ENCODE measurements around the gene CTTN.

Gene CTTN

DNA sequence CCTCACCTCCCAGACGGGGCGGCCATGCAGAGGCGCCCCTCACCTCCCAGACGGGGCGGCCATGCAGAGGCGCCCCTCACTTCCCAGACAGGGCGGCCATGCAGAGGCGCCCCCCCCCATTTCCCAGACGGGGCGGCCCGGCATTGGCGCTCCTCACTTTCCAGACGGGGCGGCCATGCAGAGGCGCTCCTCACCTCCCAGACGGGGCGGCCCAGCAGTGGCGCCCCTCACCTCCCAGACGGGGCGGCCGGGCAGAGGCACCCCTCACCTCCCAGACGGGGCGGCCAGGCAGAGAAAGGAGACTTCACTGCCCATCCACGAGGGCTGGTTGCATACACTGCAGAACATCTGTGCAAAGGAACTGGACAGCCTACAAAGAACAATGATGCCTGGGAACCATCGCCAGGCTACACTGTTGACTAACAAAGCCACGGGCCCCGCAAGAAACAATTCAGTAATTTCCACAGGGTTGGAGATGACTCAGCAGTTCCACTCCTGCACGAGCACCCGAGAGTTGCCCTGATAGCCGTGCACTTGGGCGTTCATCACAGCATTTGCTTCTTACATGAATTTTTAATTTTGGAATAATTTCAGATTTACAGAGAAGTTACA lies 58.7 kb downstream of the CTTN start:
- peak in 5 of 14 donors; percentile 5 to 36 (median 26) for DNase-seq

DNA sequence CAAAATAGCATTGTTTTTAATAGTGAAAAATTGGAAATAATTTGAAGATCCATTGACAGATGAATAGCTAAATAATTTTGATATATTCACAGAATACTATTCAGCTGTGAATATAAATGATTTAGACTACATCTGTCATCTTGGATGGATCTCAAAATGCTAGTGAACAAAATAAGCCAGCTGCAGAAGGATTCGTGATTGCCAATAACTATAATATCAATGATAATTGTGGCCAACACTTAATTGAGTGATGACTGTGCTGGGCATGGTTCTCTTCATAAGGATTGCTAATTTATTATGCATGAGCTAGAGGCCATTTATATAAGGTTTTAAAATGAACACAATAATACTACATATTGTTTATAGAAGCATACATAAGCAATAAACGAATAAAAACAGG lies 60.4 kb downstream of the CTTN start:
- DNase-seq: no peak

DNA sequence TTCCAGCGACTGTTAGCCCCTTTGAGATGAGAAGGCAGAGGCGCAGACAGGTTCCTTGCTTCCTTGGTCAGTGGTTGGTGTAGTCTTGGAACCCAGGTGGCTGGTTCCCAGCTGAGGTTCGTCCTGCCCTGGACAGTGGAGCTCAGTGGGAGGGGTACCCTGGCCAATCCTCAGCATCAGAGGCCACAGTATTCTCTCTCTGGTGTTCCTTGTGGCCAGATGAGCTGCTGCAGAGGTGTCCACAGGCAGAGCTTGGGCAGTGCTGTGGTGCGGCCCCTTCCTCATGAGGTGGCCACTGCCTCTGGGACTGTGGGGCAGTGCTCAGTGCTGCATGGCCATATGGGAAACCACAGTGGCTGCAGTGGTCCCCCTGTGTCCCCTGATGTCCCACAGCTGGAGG lies 61.8 kb downstream of the CTTN start:
- DNase-seq: no peak

- DNase-seq: no peak
These were observed 62.6 kb downstream of the CTTN start for GRCh38 chr11:70460964-70461363.

GRCh38 chr11:70462818-70463477 lies 64.6 kb downstream of the CTTN start:
- no peak for DNase-seq

- DNase-seq: no peak
These were observed 65.3 kb downstream of the CTTN start for GRCh38 chr11:70463478-70464255.

DNA sequence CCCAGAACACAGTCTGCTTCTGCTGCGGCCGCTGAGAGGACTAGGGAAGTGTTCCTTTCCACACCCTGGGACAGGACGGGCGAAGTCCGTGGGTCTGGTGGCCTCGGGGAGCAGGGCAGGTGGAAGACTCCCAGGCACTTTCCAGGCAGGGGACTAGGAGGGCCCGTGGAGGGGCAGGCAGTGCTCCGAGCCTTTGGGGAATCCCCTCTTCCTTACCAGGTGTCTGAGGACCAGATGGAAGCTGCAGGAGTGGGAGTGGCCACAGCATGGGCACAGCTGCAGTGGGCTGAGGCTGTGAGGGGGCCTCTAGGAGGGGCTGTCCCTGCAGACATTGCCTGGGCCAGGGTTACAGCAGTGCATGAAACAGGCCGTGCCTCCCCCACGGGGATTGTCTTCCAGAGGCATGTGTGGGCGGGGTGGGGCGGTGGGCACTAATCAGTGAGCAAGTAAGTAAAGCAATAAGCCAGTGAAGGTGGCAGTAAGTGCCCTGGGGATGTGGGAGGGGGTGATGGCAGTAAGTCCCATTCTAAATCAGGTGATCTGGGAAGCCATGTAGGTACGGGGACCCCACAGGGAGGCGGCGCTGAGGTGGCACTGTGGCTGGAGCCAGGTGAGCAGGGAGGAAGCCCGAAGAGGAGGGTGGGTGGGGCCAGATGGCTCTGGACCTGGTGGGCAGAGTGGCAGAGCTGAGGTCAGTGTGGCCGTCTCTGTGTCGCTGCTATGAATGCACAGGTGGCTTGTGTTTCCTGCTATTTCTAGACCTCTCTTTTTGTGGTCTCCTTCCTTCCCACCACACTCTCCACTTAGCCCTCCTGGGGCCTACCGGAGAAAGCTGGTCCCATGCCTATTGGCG lies 66.4 kb downstream of the CTTN start:
- no peak for DNase-seq

GRCh38 chr11:70466154-70466553 lies 67.8 kb downstream of the CTTN start:
- no peak for DNase-seq

DNA sequence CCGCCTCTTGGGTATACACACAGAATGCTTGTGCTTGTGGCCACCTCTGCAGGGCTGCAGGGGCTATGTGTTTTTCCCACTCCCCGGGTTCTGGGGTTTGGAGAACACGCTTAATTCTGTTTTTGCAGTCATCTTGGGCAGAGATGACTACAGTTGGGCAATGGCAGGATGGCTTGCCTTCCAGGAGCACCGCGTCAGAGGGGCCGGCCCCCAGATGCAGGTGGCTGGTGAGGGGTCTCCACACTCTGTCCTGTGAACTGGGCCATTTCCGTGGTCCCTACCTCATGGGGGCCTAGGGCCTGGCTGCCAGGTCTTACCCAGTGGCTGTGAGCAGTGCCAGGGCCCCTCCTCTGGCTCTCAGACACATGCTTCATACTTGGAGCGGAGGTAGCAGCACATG lies 68.3 kb downstream of the CTTN start:
- no peak for DNase-seq

- peak in 7 of 14 donors; percentile 6 to 59 (median 14) for DNase-seq
These were observed 69.1 kb downstream of the CTTN start for GRCh38 chr11:70467201-70468085.

DNA sequence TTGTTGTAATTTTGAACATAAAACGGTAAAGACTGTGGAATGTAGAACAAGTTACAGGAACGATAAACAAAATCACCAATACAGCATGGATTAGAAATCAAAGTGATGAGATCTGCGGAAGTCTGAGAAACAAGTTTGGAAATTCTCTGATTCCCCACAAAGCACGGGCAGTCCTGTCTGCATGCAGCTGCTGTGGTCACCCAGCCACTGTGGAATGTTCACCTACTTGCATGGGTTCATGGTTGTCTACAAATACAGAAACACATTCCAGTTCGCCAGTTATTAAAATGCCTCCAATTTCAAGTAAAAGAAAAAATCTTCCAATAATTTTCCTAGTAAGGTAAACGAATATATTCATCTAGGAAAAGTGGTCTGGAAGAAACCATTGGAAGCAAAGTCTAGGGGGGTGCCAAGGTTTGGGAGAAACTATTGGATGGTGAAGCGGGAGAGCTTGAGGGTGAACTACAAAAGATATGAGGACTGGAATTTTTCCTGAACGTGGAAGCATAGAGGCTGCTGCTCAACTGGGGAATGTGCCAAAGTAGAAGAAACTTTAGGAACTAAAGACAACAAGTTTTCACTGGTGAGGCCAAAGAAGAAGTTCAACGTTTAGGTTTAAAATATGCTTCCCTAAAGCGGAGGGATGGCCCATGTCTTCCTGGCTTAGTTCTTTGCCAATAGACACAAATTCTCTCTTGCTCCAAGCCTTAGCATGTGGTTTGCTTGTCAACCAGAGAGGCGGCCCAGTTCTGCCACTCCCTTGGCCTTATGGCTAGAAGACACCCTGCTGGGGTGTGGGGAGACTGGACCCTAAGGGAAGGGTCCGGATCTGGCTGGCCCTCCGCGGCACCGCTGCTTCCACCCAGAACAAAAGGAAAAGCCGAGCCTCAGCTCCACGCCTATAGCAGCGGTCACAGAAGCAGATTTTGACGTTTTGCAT lies 70.2 kb downstream of the CTTN start:
- DNase-seq: no peak

DNA sequence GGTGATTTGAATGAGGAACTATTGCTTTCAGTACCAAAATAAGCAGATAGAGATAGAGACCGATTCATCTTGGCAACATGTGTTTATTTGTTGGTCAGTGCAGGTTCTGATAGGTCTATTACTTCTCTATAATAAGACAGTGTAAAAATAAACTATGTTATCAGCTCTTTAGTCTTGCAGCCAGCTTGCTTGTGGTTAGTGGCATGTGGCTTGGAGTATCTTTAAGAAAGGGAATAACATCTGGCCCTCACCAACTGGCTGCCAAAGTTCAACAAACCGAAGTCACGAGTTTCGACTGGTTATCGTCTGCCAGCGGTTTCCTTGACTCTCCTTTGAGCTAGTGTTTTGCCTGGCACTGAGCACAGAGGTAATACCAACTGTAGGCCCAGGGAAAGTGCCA lies 71.8 kb downstream of the CTTN start:
- peak in 2 of 14 donors; percentile 16 to 36 for DNase-seq

DNA sequence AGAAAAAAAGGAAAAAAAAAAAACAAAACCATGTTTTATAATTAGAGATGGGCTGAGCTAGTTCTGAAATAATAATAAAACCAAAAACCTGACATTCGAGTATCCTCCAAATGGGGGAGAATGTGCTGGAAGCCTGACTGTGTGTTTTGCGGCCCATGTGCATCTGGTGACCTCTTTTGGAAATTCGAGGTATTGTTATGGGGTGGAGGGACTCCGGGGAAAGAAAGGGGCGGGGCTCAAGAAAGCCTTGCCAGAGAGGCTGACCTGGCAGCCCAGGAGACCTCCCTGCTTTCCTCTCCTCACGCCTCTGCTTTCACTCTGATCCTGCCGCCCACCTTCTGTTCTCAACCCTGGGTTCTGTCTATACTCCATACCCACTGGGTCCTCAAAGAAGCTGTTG lies 72.9 kb downstream of the CTTN start:
- no peak for DNase-seq

GRCh38 chr11:70472240-70472639 lies 73.9 kb downstream of the CTTN start:
- no peak for DNase-seq

DNA sequence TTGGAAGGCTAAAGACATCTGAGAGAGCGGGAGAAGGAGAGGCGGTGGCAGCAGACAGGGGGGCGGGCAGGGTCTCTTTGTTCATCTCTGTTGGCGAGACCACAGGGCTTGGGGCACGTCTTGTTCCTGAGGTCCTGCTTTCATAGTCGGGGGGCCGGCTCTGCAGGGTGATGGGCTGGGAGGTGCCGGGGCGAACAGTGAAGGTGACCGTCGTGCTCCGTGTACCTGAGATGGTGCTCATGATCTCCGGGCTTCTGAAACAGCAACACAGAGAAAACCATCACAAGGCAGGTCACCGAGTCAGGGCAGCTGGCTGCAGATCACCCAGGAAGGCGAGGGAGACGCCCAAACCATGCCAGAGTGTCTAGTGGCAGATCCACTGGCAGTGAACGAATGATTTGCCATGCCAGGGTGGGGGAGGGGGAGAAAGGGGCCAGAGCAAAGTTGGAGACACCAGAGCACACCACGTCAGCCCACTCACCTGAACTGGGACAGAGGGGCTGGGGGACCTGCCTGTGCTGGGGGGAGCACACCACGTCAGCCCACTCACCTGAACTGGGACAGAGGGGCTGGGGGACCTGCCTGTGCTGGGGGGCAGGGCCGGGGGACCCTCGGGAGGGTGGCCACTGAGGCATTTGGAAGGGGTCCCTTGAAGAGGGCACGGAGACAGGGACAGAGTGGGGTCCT lies 75.0 kb downstream of the CTTN start:
- no peak for DNase-seq

DNA sequence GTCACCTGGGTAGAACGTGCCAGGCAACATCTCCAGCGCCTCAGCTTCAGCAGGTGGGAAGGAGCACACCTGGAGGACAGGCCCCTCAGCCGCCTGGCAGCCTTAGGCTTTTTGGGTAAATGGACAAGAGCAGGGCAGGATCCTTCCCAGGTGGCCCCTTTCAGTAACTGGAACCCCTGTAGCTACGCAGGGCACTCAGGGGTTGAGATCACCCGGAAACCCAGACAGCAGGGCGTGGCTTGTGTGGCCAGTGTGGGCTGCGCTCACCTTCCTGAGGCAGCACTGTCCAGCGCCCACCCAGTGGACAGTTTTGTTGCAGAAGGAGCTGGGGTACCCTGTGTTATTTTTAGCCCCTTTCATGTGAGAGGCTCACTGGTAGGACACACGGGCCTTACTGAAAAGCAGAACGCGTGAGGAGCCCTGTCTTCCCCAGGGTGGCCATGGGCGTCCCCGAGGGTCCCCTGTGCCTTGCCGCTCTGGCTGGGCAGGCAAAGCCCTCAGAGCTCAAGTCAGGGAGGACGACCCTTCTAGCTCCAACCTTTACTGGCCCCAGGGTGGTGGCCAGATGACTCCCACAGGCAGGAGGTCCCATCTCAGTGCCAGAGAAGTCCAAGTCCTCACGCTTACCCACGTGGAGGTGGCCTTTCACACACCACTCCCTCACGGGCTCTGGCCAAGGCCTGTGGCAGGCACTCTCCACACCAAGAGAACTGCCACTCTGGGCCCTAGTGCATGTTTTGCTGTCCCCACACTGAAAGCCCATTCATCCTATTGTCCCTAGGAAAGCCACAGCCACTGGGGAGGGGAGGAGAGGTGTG lies 75.8 kb downstream of the CTTN start:
- DNase-seq: no peak

- DNase-seq: no peak
These were observed 76.4 kb downstream of the CTTN start for GRCh38 chr11:70474710-70475109.

GRCh38 chr11:70476669-70477068 lies 78.3 kb downstream of the CTTN start:
- no peak for DNase-seq

DNA sequence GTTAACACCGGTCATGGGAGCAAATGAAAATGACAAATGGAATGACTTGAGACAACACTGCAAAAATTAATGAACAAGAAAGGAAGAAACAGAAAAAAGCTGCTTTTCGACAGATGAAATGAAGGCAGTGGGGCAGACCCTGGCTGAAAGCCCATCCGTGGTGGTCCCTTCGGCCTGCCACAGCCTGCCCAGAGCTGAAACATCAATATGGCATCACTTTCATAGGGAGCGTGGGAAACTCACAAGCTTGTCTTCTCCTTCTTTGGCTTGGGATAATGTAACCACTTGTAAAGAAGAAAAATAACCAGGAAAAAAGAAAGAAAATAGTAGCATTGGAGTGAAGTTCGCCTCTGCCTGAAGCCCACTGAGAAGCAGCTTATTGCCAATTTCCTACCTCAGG lies 78.8 kb downstream of the CTTN start:
- no peak for DNase-seq
